Omental fat pad (tissue), 4 donors: Measurements from ENCODE around the gene MYO16. TPM values are rescaled to one million over a fixed set of nuclear protein-coding genes. Genes with fewer than 3 reads are reported as not detected.

Experiments
- ATAC-seq: fragments of 150-250 bp; one replicate; pipeline ENCODE4 v1.9.1; 2016; ENCODE audit warnings: mild to moderate bottlenecking, moderate library complexity; ENCODE audit not compliant: low FRiP score
- DNase-seq: peaks from one replicate; pipeline ENCODE4 v3.0.0-alpha.2; 2019; ENCODE audit warnings: low spot score
- total RNA-seq, 4 donors: library from RNA; depleted of rRNA; stranded (reverse); fragments of >200 nt; gene quantifications; one replicate each; pipeline ENCODE4 v1.1.0, GENCODE V29; 2016
- TF ChIP-seq, protein P1 (sequence below), 3 donors: fragments of 450-650 bp; IDR thresholded peaks; one replicate each; pipeline ENCODE4 v1.5.1; 2016 to 2017; ENCODE audit warnings: antibody characterized with exemption in 3 of 3, mild to moderate bottlenecking in 3 of 3, moderate library complexity in 2 of 3

MYO16 gene
- total RNA-seq, 4 donors from 2014 or later = 0.48 to 1.9 (median 0.93) TPM; not detected in 1

- TF ChIP-seq, protein P1, sequence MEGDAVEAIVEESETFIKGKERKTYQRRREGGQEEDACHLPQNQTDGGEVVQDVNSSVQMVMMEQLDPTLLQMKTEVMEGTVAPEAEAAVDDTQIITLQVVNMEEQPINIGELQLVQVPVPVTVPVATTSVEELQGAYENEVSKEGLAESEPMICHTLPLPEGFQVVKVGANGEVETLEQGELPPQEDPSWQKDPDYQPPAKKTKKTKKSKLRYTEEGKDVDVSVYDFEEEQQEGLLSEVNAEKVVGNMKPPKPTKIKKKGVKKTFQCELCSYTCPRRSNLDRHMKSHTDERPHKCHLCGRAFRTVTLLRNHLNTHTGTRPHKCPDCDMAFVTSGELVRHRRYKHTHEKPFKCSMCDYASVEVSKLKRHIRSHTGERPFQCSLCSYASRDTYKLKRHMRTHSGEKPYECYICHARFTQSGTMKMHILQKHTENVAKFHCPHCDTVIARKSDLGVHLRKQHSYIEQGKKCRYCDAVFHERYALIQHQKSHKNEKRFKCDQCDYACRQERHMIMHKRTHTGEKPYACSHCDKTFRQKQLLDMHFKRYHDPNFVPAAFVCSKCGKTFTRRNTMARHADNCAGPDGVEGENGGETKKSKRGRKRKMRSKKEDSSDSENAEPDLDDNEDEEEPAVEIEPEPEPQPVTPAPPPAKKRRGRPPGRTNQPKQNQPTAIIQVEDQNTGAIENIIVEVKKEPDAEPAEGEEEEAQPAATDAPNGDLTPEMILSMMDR (IDR thresholded peaks at IDR 0.05) = no peak
- no peak for DNase-seq
- ATAC-seq = peak; percentile 70
Observed at GRCh38 chr13:109145631-109146030, 516.2 kb downstream of the MYO16 start.

- no peak for ATAC-seq
- no peak for DNase-seq
- TF ChIP-seq, protein P1 (IDR thresholded peaks at IDR 0.05) = no peak
Observed at GRCh38 chr13:109146393-109146792, 517.0 kb downstream of the MYO16 start.

GRCh38 chr13:109146912-109147647, 517.7 kb downstream of the MYO16 start:
- DNase-seq (no peak), ATAC-seq (no peak)
- TF ChIP-seq, protein P1 (IDR thresholded peaks at IDR 0.05) = no peak

GRCh38 chr13:109148243-109148642, 518.8 kb downstream of the MYO16 start:
- no peak for DNase-seq
- TF ChIP-seq, protein P1 (IDR thresholded peaks at IDR 0.05) = no peak
- no peak for ATAC-seq

DNA sequence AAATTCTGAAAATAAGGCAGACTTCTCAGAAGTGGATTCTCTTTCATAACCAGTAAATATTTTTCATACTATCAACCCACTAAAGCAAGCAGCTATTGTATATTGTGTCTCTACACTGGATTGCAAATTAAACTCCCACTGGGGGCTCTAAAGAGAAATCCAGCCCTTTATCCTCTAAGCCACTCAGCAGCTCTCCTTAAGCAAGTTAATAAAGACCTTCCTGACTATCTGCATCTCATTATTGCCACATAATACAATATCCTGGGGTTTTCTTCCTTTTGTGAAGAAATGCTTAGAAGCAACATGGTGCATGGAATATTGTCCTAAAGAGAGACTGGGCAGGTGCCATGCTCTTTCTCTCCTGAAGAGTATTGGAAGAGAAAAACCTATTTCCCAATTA, 521.3 kb downstream of the MYO16 start:
- no peak for DNase-seq
- no peak for ATAC-seq
- TF ChIP-seq, protein P1 (IDR thresholded peaks at IDR 0.05) = no peak

DNA sequence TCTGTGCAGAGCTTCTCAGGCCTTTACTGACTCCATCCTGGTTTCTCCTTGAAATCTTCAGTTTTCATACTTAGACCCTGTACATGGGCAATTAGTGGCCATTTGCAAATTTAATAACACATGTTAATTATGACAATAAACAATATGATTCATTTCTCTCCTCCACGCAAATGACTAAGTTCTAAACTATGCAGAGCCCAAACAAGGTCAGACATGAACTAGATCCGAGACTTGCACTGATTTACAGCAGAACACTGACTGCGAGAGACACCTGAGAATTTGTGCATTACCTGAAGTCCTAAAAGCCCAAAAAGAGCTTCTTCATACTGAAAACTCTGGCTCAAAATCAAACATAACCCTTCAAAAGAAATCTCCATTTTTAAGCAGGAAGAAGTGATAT, 521.8 kb downstream of the MYO16 start:
- ATAC-seq (no peak), DNase-seq (no peak)
- TF ChIP-seq, protein P1 (IDR thresholded peaks at IDR 0.05) = no peak

- no peak for DNase-seq
- TF ChIP-seq, protein P1 (IDR thresholded peaks at IDR 0.05) = no peak
- no peak for ATAC-seq
Observed at GRCh38 chr13:109151696-109152095, 522.3 kb downstream of the MYO16 start.
